Measurements from ENCODE around the gene RNF220.
"Not testable (repeated sequence)": the region's sequence is repeated elsewhere in the genome, so short reads cannot be mapped to it uniquely, and the experiment has no call there.

The RNF220 gene

DNA sequence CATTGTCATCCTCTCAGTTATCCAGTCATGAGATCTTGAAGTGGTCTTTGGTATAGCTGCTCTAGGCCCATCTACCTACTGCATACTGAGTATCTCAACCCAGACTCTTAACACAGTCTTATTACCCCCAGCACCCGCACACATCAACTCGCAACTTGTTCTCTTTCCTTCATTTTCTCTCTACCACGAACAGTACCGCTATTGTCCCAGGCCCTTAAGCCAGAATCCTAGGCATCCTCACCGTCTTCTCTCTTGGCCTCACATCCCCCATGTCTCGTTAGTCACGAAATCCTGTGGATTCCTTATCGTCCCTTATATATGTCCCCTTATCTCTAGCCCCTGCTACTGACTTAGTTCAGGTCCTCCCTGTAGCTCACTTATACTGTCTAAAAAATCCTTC is 142.8 kb downstream of the RNF220 start:
- no peak overlapping the region for H3K27ac Mint-ChIP-seq (ENCODE audit: low read depth)
- H3K4me3 Mint-ChIP-seq, result no peak overlapping the region
- DNase-seq (ENCODE audit: low spot score in 2 of 2) (no peak), ATAC-seq (replicated peaks; ENCODE audit: extremely low read depth, poor library complexity, severe bottlenecking) (no peak)
- peaks cover 9% of the 10 kb centered on the region for H3K27me3 Mint-ChIP-seq
- H3K4me1 Mint-ChIP-seq, result no peaks in the 10 kb centered on the region
- H3K36me3 Mint-ChIP-seq (ENCODE audit: insufficient read depth), result no peaks in the 10 kb centered on the region
- no peaks in the 10 kb centered on the region for H3K9me3 Mint-ChIP-seq

DNA sequence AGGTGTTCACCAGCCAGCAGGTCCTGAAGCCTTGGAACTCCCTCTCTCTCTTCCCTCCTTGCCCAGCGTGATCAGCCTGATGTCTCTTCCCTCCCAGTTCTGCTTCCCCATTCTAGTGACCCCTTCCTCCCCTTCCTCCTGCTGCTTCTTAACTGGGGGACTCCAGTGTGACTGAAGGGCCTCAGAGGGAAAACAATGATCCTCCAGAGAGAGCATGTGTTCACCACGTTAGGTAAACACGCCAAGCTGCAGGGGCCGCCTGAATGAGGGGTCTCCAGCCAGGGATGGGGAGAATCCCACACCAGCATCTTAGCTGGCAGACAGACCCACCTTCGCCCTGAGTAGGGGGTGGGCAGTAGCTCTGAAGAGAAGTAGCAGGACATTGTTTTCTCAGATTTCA is 144.5 kb downstream of the RNF220 start:
- ATAC-seq (replicated peaks; ENCODE audit: extremely low read depth, poor library complexity, severe bottlenecking) (no peak), DNase-seq (ENCODE audit: low spot score in 2 of 2) (no peak)
- Mint-ChIP-seq H3K4me1 (no peaks in the 10 kb centered on the region), H3K9me3 (no peaks in the 10 kb centered on the region), H3K36me3 (ENCODE audit: insufficient read depth) (no peaks in the 10 kb centered on the region), H3K27ac (ENCODE audit: low read depth) (no peak overlapping the region), H3K4me3 (no peak overlapping the region), H3K27me3 (peaks cover 9% of the 10 kb centered on the region)

DNA sequence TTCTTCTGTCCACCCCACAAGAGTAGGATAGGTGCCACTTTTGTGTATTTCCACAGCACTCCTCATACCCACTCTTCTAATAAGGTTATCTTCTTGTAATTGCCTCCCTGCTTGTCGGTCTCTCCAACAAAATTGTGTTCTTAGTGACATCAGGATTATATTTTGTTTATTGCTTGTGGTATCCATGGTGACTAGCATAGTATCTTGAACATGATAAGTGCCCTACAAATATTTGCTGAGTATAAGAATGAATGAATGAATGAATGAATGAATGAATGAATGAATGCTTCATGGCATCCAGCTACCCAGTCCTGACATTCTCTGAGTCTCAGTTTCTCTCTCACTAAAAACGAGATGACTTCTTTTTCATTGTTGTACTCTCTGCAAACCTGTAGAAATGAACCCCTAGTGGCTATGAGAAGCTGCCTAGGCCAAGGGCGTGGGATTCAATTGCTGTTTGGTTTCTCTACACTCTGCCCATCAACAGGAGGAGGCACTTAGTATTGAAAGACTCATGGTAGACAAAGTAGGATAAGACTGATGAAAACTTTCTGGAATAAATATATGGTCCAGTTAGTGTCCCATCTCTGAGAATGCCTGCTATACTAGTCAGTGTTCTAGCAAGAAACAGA is 148.2 kb downstream of the RNF220 start:
- Mint-ChIP-seq H3K27ac (ENCODE audit: low read depth) (no peak overlapping the region), H3K36me3 (ENCODE audit: insufficient read depth) (no peaks in the 10 kb centered on the region), H3K4me1 (no peaks in the 10 kb centered on the region), H3K27me3 (no peaks in the 10 kb centered on the region), H3K4me3 (no peak overlapping the region), H3K9me3 (no peaks in the 10 kb centered on the region)
- DNase-seq (ENCODE audit: low spot score in 2 of 2) (no peak), ATAC-seq (replicated peaks; ENCODE audit: extremely low read depth, poor library complexity, severe bottlenecking) (no peak)

DNA sequence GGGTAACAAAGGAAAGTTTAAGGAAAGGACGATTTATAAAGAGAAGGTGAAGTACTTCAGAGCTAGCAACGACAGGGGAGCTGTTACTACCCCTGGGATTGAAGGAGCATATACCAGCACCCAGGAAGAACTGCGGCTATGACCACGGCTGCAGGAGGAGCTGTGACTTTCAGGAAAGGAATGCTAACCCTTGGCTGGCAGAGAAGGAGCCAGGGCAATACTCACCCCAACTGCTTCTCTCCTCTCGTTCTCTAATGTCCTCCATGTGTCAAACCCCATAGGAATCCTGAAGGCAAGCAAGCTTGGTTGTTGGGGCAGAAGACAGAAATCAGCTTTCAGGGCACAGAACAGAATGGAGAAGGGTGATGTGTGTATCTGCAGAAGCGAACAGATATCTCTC is 148.7 kb downstream of the RNF220 start:
- ATAC-seq (replicated peaks; ENCODE audit: extremely low read depth, poor library complexity, severe bottlenecking) (no peak), DNase-seq (ENCODE audit: low spot score in 2 of 2) (no peak)
- Mint-ChIP-seq H3K4me1 (no peaks in the 10 kb centered on the region), H3K9me3 (no peaks in the 10 kb centered on the region), H3K36me3 (ENCODE audit: insufficient read depth) (no peaks in the 10 kb centered on the region), H3K27ac (ENCODE audit: low read depth) (no peak overlapping the region), H3K27me3 (peaks cover 5% of the 10 kb centered on the region), H3K4me3 (no peak overlapping the region)

DNA sequence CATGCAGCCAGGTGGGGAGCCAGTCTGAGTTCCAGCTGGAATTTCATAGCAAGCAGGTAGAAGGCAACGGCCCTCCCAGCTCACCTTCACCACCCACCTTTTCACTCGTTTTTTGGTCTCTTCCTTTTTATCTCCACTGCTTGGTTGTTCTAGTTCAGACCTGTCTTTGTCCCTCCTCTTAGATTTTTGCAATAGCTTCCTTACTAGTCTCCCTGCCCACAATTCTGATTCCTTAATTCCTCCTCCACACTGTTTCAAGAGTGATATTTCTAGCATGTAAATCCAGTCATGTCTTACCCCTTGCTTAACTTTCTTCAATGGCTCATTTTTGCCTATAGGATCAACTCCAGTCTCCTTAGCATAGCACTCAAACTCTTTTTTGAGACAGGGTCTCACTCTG is 149.7 kb downstream of the RNF220 start:
- H3K9me3 Mint-ChIP-seq, result no peaks in the 10 kb centered on the region
- ATAC-seq (replicated peaks; ENCODE audit: extremely low read depth, poor library complexity, severe bottlenecking) (no peak), DNase-seq (ENCODE audit: low spot score in 2 of 2) (no peak)
- no peaks in the 10 kb centered on the region for H3K4me1 Mint-ChIP-seq
- no peak overlapping the region for H3K27ac Mint-ChIP-seq (ENCODE audit: low read depth)
- peaks cover 13% of the 10 kb centered on the region for H3K27me3 Mint-ChIP-seq
- no peak overlapping the region for H3K4me3 Mint-ChIP-seq
- no peaks in the 10 kb centered on the region for H3K36me3 Mint-ChIP-seq (ENCODE audit: insufficient read depth)

DNA sequence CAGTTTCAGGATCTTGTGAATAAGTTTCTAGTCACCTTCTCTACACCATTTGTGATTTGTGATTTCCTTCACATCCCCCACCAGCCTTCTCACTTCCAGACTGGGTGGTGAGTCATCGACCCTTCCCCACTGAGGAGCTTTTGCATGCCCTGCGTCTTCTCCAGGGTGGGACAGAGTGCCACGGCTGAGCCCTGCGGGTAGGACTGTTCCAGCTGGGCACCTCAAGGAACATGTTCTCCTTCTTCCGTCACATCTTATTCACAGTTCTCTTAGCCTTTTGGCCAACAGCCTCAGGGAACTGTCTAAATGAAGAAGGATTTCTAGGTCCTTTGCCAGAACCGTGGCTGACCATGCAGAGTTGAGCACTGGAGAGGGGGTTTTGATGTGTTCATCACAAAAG is 152.7 kb downstream of the RNF220 start:
- H3K9me3 Mint-ChIP-seq, result no peaks in the 10 kb centered on the region
- H3K4me3 Mint-ChIP-seq, result no peak overlapping the region
- no peak for ATAC-seq (replicated peaks; ENCODE audit: extremely low read depth, poor library complexity, severe bottlenecking)
- peaks cover 13% of the 10 kb centered on the region for H3K27me3 Mint-ChIP-seq
- H3K27ac Mint-ChIP-seq (ENCODE audit: low read depth), result no peak overlapping the region
- H3K4me1 Mint-ChIP-seq, result peaks cover 11% of the 10 kb centered on the region
- DNase-seq (ENCODE audit: low spot score in 2 of 2), result no peak
- H3K36me3 Mint-ChIP-seq (ENCODE audit: insufficient read depth), result no peaks in the 10 kb centered on the region

DNA sequence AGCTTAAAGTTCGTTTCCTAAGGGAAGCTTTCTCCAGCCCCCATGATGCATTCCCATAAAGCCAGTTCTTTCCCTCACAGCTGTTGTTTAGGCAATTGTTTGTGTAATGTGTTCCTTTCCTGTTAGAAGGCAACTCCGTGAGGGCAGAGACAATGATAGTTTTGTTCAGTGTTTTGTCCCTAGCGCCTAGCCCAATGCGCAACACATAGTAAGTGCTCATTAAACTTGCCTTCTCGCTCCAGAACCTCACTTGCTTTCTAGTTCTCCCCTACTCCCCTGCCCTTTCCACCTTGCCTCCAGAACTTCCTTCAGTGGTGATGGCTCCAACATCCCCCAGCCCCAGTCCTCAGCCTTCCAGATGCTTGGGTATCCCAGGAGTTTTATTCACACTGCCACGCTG is 153.8 kb downstream of the RNF220 start:
- no peak for ATAC-seq (replicated peaks; ENCODE audit: extremely low read depth, poor library complexity, severe bottlenecking)
- H3K27ac Mint-ChIP-seq (ENCODE audit: low read depth), result no peak overlapping the region
- H3K4me3 Mint-ChIP-seq, result no peak overlapping the region

DNA sequence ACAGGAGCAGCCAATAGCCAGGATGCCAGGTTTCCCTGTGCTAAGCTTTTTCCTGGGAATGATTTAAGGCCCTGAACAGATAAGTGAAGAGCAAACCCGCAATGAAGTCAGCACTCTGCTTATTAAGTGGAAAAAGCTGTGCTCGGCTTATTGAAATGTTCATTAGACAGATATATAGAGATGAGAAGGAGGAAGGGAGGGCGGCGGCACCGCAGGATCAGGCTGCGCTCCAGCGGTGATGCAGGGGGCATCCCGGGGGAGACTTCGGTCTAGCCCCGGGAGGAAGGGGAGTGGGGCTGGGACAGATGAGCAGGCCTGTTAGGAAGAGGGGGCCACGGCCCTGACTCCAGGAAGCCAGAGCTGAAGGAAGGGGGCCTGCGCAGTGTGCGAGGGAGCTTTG is 154.3 kb downstream of the RNF220 start:
- Mint-ChIP-seq H3K4me1 (peaks cover 11% of the 10 kb centered on the region), H3K36me3 (ENCODE audit: insufficient read depth) (peaks cover 2% of the 10 kb centered on the region), H3K27me3 (peaks cover 17% of the 10 kb centered on the region), H3K4me3 (no peak overlapping the region), H3K9me3 (no peaks in the 10 kb centered on the region), H3K27ac (ENCODE audit: low read depth) (no peak overlapping the region)
- ATAC-seq (replicated peaks; ENCODE audit: extremely low read depth, poor library complexity, severe bottlenecking) (no peak), DNase-seq (ENCODE audit: low spot score in 2 of 2) (no peak)

More for the DNA sequence above, 153.8 kb downstream of the RNF220 start:
- DNase-seq (ENCODE audit: low spot score in 2 of 2), result no peak
- Mint-ChIP-seq H3K9me3 (no peaks in the 10 kb centered on the region), H3K36me3 (ENCODE audit: insufficient read depth) (peaks cover 2% of the 10 kb centered on the region), H3K27me3 (peaks cover 13% of the 10 kb centered on the region), H3K4me1 (peaks cover 11% of the 10 kb centered on the region)

DNA sequence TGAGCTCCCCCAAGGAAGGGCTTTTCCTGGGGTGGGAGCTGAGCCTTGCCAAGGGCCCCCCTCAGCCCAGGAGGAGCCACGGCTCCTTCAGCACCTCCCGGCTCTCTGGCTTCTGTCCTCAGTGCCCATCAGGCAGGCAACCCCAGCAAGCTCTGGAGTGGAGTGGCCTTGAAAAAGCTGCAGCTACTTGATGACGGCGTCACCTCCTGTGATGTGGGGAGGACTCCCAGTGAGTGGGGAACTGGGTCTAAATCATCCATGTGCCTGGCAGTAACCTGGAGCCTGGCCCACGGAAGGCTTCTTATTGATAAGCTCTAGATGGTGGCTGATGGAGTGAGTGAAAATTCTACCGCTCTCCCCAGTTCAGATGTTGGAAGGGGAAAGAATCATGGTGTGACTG is 154.9 kb downstream of the RNF220 start:
- Mint-ChIP-seq H3K4me1 (peaks cover 11% of the 10 kb centered on the region), H3K36me3 (ENCODE audit: insufficient read depth) (peaks cover 2% of the 10 kb centered on the region), H3K4me3 (no peak overlapping the region), H3K27me3 (peaks cover 22% of the 10 kb centered on the region), H3K9me3 (no peaks in the 10 kb centered on the region), H3K27ac (ENCODE audit: low read depth) (no peak overlapping the region)
- no peak for ATAC-seq (replicated peaks; ENCODE audit: extremely low read depth, poor library complexity, severe bottlenecking)
- no peak for DNase-seq (ENCODE audit: low spot score in 2 of 2)

DNA sequence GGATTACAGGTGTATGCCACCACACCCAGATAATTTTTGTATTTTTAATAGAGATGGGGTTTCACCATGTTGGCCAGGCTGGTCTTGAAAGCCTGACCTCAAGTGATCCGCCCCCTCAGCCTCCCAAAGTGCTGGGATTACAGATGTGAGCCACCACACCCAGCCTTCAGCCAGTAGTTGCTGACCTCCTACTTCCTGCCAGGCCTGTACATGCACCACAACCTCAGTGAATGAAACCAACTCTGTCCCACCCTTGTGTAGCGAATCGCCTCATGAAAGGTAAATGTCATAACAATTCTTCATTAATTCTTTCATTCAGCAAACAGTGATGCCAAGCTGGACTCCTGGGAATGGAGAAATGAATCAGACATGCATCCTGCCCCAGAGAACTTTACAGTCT is 155.6 kb downstream of the RNF220 start:
- DNase-seq (ENCODE audit: low spot score in 2 of 2); H3K4me3 Mint-ChIP-seq; H3K36me3 Mint-ChIP-seq (ENCODE audit: insufficient read depth); H3K9me3 Mint-ChIP-seq; H3K27ac Mint-ChIP-seq (ENCODE audit: low read depth): not testable (repeated sequence)
- peaks cover 11% of the 10 kb centered on the region for H3K4me1 Mint-ChIP-seq
- H3K27me3 Mint-ChIP-seq, result peaks cover 24% of the 10 kb centered on the region
- peak; percentile 40 for ATAC-seq (replicated peaks; ENCODE audit: extremely low read depth, poor library complexity, severe bottlenecking)

DNA sequence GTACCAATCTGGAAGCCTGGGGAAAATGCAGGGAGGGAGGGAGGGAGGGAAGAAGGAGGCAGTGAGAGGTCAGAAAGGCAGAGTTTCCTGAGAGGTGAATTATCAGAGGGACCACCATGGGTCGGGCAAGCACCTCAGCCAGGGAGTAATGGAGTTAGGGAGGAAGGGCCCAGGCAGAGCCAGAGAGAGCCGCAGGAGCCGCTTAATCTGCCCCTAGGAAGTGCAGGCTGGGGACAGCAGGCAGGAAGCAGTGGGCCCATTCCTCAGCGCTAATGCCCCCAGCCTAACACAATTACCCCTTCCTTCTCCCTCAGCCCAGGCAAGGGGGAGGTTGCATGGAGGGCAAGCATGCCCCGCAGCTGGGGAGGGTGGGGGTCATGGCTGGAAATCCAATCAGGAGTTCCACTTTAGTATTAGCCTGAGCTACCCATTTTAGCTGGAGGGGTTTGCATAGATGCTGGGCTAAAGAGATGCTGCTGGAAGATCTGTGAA is 160.2 kb downstream of the RNF220 start:
- Mint-ChIP-seq H3K9me3 (no peaks in the 10 kb centered on the region), H3K4me3 (no peak overlapping the region), H3K4me1 (peaks cover 11% of the 10 kb centered on the region), H3K27me3 (peaks cover 23% of the 10 kb centered on the region), H3K27ac (ENCODE audit: low read depth) (no peak overlapping the region), H3K36me3 (ENCODE audit: insufficient read depth) (peaks cover 2% of the 10 kb centered on the region)
- DNase-seq (ENCODE audit: low spot score in 2 of 2), result no peak
- no peak for ATAC-seq (replicated peaks; ENCODE audit: extremely low read depth, poor library complexity, severe bottlenecking)

DNA sequence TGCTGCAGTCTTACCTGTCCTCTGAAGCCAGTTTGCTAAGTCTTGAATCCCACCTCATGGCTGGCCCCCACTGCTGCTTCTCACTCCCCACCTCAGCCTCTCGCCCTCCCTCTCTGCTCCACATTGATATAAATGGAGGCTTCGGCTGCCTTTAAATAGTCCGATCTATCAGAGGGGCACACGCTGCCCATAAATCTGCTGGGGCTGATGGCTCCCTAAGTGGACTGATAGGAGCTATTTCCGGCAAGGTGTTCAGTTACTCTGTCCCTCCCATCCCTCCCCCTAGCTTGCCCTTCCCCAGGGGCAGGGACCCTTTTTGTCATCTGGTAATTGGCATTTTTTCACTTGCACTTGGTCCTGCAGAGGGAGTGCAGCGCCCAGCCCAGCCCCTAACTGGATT is 160.8 kb downstream of the RNF220 start:
- no peak for ATAC-seq (replicated peaks; ENCODE audit: extremely low read depth, poor library complexity, severe bottlenecking)
- H3K9me3 Mint-ChIP-seq, result no peaks in the 10 kb centered on the region
- H3K27ac Mint-ChIP-seq (ENCODE audit: low read depth), result no peak overlapping the region
- H3K36me3 Mint-ChIP-seq (ENCODE audit: insufficient read depth), result peaks cover 2% of the 10 kb centered on the region
- peaks cover 23% of the 10 kb centered on the region for H3K27me3 Mint-ChIP-seq
- peaks cover 6% of the 10 kb centered on the region for H3K4me1 Mint-ChIP-seq
- no peak for DNase-seq (ENCODE audit: low spot score in 2 of 2)
- no peak overlapping the region for H3K4me3 Mint-ChIP-seq

DNA sequence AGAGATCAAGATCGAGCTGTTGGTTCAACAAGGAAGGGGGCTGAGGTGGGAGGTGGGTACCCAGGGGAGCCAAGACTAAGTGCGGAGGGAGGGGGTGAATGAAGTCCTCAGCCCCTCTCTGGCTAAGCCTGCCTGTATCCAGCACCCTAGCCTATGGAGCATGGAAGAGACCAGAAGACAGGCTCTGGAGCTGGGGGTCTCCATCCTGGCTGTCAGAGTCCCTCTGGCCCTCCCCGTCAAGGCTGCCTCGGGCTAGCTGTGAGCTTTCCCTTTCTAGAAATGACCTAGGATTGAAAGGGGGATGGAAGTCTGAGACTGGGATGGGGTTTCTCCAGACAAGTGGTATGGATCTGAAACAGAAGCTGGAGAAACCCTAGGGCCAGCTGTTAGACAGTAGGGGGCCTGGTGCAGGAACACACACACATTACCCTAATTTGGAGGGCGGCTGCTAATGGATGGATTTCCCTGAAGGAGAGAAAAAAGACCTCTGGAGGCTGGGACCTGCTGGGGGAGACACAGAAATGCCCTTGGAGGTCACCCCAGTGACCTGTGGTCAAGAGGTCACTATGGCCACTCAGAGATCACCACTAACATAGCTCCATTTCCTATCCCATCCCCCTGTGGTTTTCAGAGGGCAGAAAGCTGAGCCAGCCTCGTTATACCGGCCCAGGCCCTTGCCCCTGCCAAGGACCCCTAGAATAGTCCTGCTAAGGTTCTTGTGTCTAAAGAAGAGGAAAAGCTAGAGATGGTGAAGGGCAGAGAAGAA is 161.4 kb downstream of the RNF220 start:
- H3K4me3 Mint-ChIP-seq, result no peak overlapping the region
- ATAC-seq (replicated peaks; ENCODE audit: extremely low read depth, poor library complexity, severe bottlenecking), result no peak
- H3K36me3 Mint-ChIP-seq (ENCODE audit: insufficient read depth), result peaks cover 2% of the 10 kb centered on the region
- H3K9me3 Mint-ChIP-seq, result no peaks in the 10 kb centered on the region
- DNase-seq (ENCODE audit: low spot score in 2 of 2), result no peak
- H3K27ac Mint-ChIP-seq (ENCODE audit: low read depth), result no peak overlapping the region
- peaks cover under 1% of the 10 kb centered on the region for H3K4me1 Mint-ChIP-seq
- H3K27me3 Mint-ChIP-seq, result peaks cover 23% of the 10 kb centered on the region
